ENCODE results near the gene ABHD6.
A peak's percentile ranks its signal among the peaks of the same experiment; 100 is the strongest.
"Not testable (repeated sequence)": the region's sequence is repeated elsewhere in the genome, so short reads cannot be mapped to it uniquely, and the experiment has no call there.

The ABHD6 gene

DNA sequence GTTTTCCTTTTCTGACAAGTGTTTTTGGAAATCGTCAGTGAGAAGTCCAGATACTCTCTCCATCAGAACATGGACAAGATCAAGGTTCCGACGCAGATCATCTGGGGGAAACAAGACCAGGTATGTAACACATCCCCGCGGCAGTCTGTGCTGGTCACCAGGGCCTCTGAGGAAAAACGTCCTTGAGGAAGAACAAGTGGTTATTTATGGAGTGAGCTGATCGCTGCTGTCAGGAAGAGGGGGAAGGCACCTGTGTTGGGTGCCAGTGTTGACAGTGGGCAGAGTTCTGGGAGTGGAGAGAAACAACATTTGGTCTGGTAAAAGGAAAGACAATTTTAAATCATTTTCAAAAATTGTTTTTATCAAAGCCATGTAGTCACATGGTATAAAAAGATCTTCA is 47.7 kb downstream of the ABHD6 start:
- no peak for DNase-seq

DNA sequence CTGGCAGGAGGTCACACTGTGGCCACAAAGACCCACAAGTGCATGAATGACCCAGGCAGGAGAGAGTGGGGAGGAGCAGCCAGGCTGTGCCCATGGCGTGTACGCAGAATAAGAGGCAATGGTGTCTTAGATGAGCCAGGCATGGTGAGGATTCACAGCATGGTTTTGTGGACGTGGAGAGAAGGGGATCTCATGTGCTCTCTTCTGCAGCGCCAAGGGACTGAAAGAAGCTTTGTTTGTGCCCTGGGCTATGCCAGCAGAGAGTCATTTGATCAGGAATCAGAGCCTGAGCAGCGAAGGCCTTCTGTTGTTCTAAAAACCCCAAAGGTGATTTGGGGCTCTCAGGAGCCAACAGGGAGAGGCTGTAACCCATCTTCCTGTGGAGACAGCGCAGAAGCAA is 49.8 kb downstream of the ABHD6 start:
- no peak for DNase-seq

DNA sequence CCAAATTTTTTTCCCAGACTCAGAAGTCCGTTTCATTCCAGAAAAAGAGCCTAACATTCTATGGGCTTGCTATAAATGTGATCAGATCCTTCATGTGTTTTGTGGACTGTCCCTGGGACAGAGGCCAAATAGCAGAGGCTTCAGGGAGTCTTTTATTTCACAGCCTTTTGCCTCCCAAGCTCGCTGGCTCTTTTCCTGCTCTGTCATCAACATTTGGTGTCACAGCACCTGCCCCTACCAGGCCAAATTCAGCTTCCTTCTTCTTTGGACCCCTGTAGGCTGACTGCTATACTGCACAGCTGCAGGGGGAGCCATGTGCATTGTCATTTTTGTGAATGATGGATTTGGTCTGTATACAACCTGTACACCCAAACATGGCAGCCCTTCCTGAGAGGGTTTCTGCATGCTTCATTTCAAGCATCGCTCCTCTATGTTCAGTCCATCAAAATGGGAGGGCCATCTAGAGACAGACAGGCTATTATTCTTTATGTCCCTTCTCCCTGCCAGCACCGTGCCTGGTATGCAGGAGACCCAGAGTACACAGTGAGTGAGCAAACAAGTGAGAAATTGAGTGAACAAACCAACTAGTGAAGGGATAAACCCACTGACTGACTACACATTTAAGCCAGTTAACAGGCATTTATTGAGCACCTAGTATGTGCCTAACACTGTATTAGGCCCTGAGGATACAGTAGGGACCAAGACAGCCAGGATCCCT is 50.6 kb downstream of the ABHD6 start:
- DNase-seq, result no peak

DNA sequence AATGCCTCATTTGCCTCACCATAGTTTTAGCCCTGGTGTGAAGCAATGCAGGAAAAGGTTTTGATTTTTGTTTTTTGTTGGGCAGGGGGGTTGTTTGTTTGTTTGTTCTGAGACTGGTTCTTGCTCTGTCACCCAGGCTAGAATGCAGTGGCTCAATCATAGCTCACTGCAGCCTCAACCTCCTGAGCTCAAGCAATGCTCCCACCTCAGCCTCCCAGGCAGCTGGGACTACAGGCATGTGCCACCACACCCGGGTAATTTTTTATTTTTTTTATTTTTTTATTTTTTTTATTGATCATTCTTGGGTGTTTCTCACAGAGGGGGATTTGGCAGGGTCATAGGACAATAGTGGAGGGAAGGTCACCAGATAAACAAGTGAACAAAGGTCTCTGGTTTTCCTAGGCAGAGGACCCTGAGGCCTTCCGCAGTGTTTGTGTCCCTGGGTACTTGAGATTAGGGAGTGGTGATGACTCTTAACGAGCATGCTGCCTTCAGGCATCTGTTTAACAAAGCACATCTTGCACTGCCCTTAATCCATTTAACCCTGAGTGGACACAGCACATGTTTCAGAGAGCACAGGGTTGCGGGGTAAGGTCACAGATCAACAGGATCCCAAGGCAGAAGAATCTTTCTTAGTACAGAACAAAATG is 51.5 kb downstream of the ABHD6 start:
- not testable (repeated sequence) for DNase-seq

DNA sequence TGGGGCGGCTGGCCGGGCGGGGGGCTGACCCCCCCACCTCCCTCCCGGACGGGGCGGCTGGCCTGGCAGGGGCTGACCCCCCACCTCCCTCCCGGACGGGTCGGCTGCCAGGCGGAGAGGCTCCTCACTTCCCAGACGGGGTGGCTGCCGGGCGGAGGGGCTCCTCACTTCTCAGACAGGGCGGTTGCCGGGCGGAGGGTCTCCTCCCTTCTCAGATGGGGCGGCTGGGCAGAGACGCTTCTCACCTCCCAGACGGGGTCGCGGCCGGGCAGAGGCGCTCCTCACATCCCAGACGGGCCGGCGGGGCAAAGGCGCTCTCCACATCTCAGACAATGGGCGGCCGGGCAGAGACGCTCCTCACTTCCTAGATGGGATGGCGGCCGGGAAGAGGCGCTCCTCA is 52.9 kb downstream of the ABHD6 start:
- DNase-seq, result not testable (repeated sequence)

DNA sequence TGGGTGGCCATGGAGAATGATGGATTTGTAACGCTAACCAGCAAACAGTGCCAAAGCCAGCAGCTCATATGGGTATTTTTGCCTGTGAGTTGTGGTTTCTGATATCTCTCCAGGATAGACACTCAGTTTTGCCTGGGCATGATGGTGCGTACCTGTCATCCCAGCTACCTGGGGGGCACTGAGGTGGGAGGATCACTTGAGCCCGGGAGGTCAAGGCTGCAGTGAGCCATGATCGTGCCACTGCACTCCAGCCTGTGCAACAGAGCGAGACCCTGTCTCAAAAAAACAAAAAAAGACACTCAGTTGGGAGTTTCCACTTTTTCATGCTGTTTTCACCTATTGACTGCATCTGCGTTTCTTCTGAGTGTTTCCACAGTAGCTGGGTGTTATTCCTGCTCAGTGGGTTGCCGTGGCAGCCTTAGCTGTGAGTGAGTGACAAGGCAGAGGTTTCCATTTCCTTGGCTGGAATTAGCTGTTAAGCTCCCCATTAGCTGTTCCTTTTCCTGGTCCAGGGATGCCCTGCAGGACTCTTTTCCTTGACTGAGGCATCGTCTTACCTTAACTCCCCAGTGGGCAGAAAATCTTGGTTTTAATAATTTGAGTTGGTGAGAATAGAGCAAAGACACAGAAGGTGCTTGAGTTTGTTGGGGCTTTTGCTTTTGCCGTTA is 54.2 kb downstream of the ABHD6 start:
- no peak for DNase-seq

DNA sequence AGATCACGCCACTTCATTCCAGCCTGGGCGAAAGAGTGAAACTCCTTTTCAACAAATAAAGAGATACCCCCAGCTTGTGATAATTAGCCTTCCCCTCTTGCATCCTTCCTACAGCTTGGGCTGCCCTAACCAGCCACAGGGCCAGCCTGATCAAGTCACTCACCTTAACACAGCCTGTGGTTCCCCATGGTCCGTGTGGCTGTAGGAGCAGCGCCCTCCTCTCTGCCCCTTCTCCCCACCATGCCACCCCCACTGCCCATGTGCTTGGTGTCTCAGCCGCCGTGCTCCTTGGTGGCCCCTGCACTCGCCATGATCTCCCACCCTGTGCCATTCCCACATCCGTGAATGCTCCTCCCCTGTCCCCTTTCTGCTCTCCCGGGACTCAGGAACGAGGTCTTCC is 55.3 kb downstream of the ABHD6 start:
- no peak for DNase-seq

DNA sequence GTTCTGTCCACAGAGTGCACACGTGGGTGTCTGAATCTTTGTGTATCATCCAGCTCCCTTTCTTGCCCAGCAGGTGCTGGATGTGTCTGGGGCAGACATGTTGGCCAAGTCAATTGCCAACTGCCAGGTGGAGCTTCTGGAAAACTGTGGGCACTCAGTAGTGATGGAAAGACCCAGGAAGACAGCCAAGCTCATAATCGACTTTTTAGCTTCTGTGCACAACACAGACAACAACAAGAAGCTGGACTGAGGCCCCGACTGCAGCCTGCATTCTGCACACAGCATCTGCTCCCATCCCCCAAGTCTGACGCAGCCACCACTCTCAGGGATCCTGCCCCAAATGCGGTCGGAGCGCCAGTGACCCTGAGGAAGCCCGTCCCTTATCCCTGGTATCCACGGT is 55.9 kb downstream of the ABHD6 start:
- no peak for DNase-seq

DNA sequence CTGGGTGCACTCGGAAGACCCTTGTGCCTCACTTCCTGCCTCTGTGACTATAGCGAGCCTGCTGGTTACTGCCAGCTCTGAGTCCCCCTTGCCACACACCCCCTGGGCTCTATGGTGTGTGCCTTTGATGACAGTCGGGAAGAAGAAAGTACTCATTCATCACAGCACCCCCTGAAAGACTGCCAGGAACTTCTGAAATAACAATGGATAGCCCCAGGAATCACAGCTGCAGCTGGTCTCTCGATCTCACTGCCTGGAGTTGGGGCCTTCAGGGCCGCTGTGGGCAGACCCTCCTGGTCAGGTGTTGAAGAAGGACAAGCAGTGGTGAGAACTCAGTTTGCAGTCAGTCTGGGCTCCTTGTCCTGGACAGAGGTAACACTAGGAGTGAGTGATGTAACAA is 58.7 kb downstream of the ABHD6 start:
- DNase-seq, result no peak

DNA sequence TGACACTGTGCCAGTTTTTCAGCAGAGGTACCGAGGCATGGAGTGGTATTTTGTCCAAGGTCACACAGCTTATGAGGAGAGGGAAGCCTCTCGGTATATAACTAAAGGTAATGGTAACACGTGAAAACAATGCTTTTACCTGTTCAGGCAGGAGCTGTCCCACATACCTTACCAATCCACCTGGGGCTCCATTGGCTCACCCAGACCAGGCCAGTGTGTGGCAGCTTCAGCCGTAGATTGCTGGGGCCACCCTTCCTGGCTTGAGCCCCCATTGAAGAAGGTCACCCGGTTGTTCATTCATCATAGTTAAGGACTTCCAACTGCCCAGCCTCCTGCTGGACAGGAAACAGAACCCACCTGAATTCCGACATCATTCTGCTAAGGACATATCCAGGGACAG is 59.3 kb downstream of the ABHD6 start:
- no peak for DNase-seq

DNA sequence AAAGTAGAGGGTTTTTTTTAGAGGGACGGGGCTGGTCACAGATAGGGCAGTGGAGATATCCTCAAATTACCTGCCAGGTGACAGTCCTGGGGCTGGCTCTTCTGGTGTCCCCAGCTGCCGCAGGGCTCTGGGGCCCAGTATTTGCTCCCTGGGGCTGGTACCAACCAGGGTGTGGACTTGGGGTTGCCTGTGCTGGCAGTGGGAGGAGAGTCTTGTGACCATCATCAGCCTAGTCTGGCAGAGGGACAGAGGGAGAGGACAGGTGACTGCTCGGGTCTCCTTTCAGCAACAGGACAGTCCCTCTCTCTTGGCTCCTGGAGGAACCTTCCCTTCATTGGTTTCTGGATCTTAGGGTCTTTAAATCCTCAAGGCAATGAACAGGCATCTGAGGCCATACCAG is 60.6 kb downstream of the ABHD6 start:
- DNase-seq, result no peak

DNA sequence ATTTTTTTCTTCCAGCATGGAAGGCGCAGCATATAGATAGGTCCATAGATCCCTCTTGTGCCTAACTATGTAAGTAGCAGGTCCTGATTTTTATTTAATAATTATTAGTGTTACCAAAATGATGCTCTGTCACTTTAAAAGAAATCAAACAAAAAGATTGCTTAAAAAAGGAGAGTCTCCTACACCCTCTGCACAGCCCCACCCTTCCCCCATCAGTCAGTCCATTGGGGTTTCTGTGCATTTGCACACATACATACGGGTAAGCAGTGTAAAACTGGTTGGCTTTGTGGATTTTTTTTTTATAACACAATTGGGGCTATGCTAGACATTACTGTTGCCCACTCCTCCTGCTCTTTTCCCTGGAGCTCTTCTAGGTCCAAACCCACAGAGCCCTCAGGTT is 61.5 kb downstream of the ABHD6 start:
- DNase-seq, result no peak

DNA sequence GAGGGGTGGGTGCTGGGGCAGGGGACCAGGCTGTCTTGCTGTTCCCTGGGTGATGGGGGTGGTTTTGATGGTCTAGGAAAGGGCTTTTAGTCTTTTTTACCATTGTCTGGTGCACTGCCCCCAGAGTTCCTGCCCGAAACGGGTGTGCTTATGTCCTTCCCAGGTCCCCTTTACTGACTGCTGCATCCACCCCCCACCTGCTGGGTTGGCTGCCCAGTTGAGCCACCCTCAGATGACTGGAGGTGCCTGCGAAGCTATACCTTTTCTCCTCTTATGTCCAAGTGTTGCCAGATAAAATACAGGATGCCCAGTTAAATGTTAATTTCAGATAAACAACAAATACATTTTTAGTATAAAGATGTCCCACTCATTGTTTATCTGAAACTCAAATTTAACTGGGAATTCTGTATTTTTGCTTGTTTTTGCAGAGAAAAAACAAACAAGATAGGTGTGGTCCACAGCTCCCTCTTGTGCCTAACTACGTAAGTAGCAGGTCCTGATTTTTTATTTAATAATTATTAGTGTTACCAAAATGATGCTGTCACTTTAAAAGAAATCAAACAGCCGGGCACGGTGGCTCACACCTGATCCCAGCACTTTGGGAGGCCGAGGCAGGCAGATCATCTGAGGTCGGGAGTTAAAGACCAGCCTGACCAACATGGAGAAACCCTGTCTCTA is 62.4 kb downstream of the ABHD6 start:
- peak; percentile 15 for DNase-seq

DNA sequence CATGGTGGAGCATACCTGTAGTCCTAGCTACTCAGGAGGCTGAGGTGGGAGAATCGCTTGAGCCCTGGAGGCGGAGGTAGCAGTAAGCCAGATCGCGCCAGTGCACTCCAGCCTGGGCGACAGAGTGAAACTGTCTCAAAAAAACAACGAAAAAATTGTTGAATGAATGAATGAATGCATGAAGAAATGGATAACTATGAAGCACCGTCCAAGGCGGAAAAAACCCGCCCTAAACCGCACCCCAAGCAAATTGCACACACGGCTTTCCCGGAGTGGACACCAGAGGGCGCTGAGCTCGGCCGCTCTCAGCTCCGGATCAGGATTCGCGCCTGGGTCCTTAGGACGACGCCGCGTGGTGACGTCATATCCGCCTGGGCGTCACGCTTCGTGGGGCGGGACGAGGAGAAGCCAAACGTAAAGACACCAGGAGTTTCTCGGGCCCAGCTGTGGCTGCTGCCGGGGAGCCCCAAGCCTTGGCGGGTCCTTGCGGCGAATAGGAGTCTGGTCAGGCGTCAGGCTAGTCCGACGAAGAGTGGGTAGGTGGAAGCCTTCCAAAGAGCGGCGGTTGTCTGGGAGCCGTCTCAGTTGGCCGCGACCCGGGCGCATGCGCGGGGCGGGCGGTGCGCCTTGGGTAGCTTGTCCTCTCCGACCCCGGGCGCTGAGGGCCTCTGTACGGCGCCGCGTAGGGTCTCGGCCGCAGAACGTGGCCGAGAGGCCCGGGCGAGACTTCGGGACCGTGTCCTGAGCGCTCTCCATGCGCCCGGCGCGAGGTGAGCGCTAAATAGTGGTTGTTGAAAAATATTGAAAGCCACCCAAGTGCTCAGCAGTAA is 68.5 kb downstream of the ABHD6 start, which contains the start of the genes HTD2 and RPP14:
Gene HTD2, plus strand, starts transcription at position 639 of the 830 bp plus-strand sequence. CDS start 11,094 bp downstream, outside the sequence.
Gene RPP14, plus strand, starts transcription at position 364 of the 830 bp plus-strand sequence. CDS start 4,085 bp downstream, outside the sequence.
- DNase-seq, result peak; percentile 94

DNA sequence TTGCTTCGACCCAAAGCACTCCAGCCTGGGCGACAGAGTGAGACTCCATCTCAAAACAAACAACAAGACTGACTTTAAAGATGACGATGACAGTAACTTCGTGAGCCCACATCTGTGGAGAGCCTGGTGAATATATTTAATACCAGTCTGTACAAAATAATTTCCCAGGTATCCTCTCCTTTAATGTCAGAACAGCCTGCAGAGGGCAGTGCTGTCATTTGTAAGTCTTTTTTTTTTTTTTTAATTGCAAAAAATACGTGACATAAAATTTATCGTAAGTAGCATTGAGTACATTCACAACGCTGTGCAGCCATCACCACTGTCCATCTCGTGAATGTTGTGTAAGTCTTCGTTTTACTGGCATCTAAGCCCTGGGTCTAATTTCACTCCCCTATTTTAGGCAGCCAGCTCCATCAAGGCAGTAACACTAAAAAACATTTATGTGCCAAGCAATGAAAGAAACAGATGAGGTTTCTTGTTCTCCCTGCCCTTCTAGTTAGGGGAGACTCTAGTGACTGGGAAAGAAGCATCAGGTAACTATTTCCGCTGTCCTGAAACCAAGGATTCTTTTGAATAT is 70.1 kb downstream of the ABHD6 start:
- DNase-seq, result peak; percentile 22

DNA sequence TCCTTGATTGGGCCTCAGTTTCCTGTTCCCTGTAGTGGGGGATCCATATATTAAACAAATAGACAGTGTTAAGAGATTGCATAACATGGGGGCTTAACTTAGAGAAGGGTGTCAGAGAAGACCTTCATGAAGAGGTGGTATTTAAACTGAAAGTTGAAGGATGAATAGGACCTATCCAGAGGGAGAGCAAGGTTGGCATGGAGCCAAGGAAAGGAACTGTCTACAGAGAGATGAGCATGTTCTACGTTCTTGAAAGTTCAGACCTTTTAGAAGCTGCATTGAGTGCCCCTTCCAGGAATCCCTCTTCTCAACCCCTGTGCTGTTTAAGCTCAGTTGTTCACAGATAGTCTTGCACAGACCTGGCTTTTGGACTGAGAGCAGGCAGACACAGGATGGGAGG is 71.1 kb downstream of the ABHD6 start:
- DNase-seq, result no peak

DNA sequence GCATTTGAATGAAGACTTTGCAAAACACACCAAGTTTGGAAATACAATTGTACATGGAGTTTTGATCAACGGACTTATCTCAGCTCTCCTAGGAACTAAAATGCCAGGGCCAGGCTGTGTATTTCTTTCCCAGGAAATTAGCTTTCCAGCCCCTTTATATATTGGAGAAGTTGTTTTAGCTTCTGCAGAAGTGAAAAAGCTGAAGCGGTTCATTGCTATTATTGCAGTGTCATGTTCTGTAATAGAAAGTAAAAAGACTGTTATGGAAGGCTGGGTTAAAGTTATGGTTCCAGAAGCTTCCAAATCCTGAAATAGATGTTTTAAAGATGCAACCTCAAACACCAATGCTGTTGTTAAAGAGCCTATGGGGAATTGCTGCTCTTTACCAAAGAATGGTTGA is 80.2 kb downstream of the ABHD6 start:
- DNase-seq, result no peak

DNA sequence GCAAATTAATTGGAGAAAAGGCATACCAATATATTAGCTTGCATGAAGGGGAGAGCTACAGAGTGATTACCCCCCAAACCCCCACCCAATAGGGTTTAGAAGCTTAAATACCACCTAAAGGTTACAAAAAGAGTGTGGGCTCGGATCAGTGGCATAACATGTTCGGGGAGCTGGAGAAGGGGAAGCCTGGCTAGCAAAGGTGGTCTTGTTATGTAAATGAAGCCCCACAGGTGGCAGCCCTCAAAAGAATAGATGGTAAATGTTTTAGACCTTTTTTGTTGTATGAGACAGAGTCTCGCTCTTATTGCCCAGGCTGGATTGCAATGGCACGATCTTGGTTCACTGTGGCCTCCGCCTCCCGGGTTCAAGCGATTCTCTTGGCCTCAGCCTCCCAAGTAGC is 84.2 kb downstream of the ABHD6 start:
- no peak for DNase-seq

DNA sequence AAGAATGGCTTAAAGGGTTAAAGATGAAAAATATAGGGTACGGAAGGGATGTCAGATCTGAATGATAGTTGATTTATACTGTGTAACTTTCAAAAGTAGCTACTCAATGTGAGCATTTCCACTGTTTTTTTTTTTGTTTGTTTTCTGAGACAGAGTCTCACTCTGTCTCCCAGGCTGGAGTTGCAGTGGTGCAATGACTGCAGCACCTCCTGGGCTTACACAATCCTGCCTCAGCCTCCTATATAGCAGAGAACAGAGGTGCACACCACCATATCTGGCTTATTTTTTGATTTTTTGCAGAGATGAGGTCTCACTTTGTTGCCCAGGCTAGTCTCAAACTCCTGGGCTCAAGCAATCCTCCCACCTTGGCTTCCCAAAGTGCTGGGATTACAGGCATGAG is 85.2 kb downstream of the ABHD6 start:
- no peak for DNase-seq

DNA sequence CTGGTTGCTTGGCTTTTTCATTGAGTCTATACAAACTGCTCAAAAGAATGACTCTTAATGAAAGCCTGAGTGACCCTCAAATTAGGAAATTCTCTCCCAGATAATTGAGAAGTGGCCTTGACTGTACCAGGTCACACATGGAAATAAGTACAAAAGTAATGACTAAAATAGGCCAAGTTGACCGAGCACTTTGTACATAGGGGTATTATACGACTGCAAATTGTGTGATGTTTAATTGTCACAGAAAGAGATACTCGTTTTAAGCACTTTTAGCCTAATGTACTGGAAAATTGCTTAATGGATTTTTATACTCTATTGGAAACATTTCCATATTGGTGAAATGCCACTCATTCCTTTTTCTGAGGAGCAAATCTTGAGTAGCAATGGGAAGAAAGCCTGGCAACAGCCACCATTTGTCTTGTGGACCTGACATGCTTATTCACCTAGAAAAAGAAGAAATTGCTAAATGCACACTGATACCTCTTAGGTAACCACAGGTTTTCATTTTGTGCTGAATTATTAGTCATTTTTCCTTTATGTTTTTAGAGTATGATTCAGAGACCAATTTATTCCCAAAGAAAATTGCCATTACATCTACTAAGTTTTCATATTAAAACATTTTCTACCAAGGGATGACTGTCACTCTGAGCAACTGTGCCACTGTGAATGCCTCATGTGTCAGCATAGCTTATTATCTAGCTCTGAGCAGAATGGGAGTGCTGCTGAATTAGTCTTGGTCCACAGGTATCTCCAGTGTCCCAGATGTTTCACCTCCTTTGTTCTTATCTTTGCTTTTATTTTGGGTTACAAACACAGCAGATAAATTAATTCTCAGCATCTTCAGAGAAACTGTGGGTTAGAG is 86.2 kb downstream of the ABHD6 start:
- no peak for DNase-seq

All from NCI-H146 (cell line).